HG03460 (cell line): Measurements from ENCODE around the gene AATF.

Experiments used
- ATAC-seq: cut with Tn5 transposase; IDR thresholded peaks from one replicate; pipeline ENCODE4 v1.9.1; 2021; ENCODE audit not compliant: unreplicated experiment

AATF gene

DNA sequence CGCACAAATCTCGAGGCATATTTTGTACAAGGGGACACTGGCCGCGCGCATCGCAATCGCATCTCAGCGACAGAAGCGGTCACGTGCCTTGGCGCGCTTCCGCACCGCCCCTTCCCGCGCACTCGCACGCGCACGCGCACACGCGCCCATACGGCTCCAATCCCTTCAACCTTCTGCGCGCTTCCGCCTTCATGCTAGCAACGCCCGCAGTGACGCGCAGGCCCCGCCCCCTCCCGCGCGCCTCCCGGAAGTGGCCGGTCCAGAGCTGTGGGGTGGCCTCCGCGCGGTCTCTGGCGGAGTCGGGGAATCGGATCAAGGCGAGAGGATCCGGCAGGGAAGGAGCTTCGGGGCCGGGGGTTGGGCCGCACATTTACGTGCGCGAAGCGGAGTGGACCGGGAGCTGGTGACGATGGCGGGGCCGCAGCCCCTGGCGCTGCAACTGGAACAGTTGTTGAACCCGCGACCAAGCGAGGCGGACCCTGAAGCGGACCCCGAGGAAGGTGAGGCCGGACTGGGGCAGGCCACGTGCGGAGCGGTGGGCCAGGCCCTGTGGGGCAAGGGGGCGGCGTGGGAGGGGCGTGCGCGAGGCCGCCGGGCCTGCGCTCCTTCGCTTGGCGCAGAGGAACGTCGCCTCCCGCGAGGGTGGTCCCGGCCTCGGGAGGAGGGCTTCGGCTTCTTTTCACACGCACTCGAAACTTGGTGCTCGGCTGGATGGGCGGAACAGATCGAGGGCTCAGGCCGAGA is at the start of gene AATF:
Gene AATF, plus strand, starts transcription at position 238 of the 744 bp plus-strand sequence. Its CDS starts 172 bp downstream, at position 410.
- peak; percentile 89 for ATAC-seq

GRCh38 chr17:36899250-36900159 is 49.2 kb upstream of the AATF start:
- no peak for ATAC-seq

- no peak for ATAC-seq
These were observed 48.6 kb upstream of the AATF start for GRCh38 chr17:36900160-36900512.

DNA sequence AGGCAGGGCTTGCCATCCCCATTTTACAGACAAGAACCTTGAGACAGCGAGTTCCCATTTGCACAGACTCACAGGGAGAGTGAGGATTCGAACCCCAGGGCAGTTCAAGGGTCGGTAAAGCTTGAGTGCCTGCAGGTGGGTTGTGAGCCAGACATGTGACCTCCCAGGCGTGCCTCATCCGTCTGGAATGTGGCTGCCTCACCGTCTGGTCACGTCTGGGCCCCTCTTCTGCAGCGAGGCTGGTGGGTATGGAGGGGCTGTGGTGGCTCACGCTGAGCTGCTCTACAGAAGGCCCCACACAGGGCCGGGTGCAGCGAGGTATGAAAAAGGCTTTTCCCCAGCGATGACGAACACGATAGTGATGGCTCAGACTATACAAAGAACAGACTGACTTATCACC is 47.2 kb upstream of the AATF start:
- no peak for ATAC-seq

DNA sequence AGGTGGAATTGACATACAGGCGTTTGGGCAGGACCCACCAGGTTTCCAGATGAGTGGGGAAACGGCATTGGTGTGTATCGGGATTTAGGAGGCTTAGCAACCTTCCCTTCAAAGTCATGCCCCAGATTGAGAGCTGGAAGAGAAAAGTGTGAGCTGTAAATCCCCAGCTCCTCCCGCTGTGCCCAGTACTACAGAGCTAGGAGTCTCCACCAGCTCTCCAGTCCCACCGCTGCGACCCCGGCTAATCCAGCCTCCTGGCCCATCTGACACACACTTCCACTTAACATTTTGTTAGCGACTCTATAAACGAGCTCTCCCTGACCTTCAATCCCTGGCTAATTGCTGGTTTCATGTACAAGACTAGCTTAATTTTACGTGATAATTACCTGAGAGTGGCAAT is 41.3 kb upstream of the AATF start:
- ATAC-seq = no peak

GRCh38 chr17:36910513-36910912 is 38.2 kb upstream of the AATF start:
- ATAC-seq = no peak

DNA sequence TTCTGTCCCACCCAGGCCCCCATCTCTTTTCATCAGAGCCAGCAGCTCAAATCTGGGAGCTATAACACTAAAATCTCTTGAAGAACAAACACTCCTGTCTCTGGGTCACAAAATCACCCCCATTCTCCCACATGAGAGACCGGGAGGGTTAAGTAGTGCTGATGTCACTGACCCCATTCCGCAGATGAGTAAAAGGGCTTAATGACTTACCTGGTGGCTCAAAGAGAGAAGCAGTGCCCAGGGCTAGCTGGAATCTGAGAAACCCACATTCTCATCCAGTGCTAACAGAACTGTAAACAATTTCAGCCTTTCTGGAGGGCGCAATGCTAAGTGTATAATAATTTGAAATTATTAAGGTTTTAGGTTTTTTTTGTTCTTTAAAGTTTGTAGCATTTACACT is 37.8 kb upstream of the AATF start:
- no peak for ATAC-seq

- no peak for ATAC-seq
These were observed 35.6 kb upstream of the AATF start for GRCh38 chr17:36913132-36913531.

DNA sequence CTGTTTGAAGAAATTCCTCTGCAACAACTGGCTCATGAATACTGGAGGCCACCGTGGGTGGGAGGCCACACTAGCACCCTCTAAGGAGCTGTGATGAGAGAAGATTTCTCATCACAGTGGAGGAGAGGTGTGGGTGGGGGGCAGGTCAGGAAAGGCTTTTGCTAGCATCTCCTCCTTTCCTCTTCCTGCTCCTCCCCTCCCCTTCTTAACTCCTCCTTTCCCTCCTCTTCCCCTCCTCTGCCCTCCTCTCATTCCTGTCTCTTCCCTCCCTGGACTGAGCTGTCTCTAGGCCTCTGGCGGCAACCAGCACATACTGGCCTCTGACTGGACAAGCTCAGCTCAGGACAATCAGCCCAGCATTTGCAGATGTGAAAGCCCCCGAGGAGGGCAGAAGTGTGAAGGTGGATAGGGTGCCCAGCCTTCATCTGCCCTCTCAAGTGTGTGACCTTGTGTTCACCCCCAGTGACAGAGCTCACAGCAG is 30.5 kb upstream of the AATF start:
- no peak for ATAC-seq

- no peak for ATAC-seq
These were observed 29.3 kb upstream of the AATF start for GRCh38 chr17:36919407-36919968.

GRCh38 chr17:36920032-36921005 is 28.4 kb upstream of the AATF start:
- ATAC-seq = no peak

- no peak for ATAC-seq
These were observed 27.5 kb upstream of the AATF start for GRCh38 chr17:36921095-36921851.

- ATAC-seq = no peak
These were observed 26.6 kb upstream of the AATF start for GRCh38 chr17:36922175-36922574.

- ATAC-seq = no peak
These were observed 24.9 kb upstream of the AATF start for GRCh38 chr17:36923814-36924221.

- ATAC-seq = no peak
These were observed 22.5 kb upstream of the AATF start for GRCh38 chr17:36926226-36926625.

DNA sequence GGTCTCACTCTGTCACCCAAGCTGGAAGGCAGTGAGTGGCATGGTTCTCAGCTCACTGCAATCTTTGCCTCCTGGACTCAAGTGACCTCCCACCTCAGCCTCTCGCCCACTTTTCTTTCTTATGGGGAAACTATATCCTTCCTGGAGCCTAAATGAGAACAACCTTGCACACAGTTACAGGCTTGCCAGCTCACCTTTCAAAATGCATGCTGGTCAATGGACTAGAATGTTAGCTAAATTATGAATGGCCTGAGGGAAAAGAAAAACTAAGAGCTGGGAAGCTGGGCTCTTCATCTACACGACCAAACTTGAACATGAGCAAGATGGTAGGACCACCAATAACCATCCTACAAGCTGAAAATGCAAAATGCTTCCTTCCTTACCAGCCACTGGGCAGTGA is 22.1 kb upstream of the AATF start:
- no peak for ATAC-seq

- no peak for ATAC-seq
These were observed 20.0 kb upstream of the AATF start for GRCh38 chr17:36928471-36929345.

DNA sequence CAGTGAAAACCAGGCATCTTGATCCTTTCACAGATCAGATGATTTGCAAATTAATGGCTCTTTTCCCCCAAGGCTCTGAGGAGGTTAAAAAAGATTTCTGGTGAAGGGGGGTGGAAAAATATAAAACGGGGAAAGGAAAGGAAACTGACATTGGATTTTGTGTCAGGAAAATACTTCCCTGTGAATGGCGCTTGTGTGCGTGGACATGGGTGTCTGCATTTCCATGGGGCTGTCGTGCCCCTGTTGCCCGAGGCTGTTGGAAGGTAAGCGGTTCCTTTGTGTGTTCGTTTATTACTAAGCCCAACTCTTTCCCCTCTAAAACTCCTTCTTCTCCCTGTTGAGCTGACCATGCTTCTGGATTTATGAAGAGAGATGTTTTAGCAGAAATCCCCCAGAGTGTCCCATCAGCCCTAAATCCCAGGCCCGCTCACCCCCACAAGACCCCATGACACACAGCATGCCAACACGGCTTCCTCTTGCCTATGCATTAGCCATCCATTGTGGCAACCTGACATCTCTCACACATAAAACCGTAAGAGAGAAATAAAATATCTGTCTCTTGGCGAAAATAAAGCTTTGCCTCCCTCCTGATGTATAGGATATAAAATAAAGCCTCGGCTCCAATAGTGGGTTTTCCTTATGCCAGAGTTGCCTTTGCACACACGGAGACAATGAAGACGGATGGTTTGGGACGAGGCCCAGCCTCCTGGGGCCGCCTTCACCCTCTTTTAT is 18.7 kb upstream of the AATF start:
- no peak for ATAC-seq
